HepG2 (cell line): Measurements from ENCODE around the gene UBE2D3. TPM values are rescaled to one million over a fixed set of nuclear protein-coding genes. Genes with fewer than 3 reads are reported as not detected.

ENCODE experiments used
- ARID5B ChIP-seq: IDR thresholded peaks from 2 replicates; pipeline ENCODE4 v1.4.0; 2020; ENCODE audit warnings: mild to moderate bottlenecking, missing genetic modification reagents
- CC2D1A ChIP-seq: sonication (generic); formaldehyde crosslinking; IDR thresholded peaks from 2 replicates; pipeline ENCODE4 v1.8.1; 2023; ENCODE audit warnings: mild to moderate bottlenecking, missing genetic modification reagents
- CREB1 ChIP-seq, 2 experiments: fragments of 450-650 bp in 1 of 2; IDR thresholded peaks; 2 replicates each; pipeline ENCODE4 v1.6.1; 2016 to 2017; ENCODE audit warnings: control low read depth in 1 of 2, mild to moderate bottlenecking in 1 of 2, missing compliant biosample characterization in 1 of 2, missing genetic modification characterization in 1 of 2
- FOSL2 ChIP-seq: sonication (generic); formaldehyde crosslinking; IDR thresholded peaks from 2 replicates; pipeline ENCODE4 v1.4.0; 2020; ENCODE audit warnings: missing genetic modification reagents
- HCFC1 ChIP-seq: fragments of 150-350 bp; IDR thresholded peaks from 2 replicates; pipeline ENCODE4 v1.6.1; 2014; ENCODE audit warnings: low read depth, low read length
- MAFF ChIP-seq: IDR thresholded peaks from 2 replicates; pipeline ENCODE4 v1.6.1; 2011; ENCODE audit warnings: low read depth, low read length, improper control_type of control experiment
- MAFK ChIP-seq, 2 experiments: IDR thresholded peaks in 1 of 2; conservative IDR thresholded peaks in 1 of 2; 2 replicates each; pipeline ENCODE4 v1.6.1; 2011; ENCODE audit warnings: improper control_type of control experiment in 2 of 2, low read length in 2 of 2
- NR2C2 ChIP-seq: sonication (generic); formaldehyde crosslinking; IDR thresholded peaks from 2 replicates; pipeline ENCODE4 v1.4.0; 2020; ENCODE audit warnings: missing genetic modification reagents, mild to moderate bottlenecking, moderate library complexity, borderline replicate concordance
- NR2F1 ChIP-seq, 2 experiments: fragments of 450-650 bp in 1 of 2; formaldehyde crosslinking in 1 of 2; IDR thresholded peaks; 2 replicates each; pipeline versions ENCODE4 v1.5.0 to v1.6.1; 2016 to 2020; ENCODE audit warnings: mild to moderate bottlenecking in 1 of 2, missing compliant biosample characterization in 1 of 2, missing genetic modification reagents in 1 of 2, moderate library complexity in 1 of 2
- PLRG1 ChIP-seq: fragments of 450-650 bp; conservative IDR thresholded peaks from 2 replicates; pipeline ENCODE4 v1.6.1; 2016
- TFDP1 ChIP-seq: IDR thresholded peaks from 2 replicates; pipeline ENCODE4 v1.6.1; 2016; ENCODE audit warnings: missing compliant biosample characterization, missing genetic modification reagents, borderline replicate concordance
- ZMYM3 ChIP-seq: sonication (generic); formaldehyde crosslinking; IDR thresholded peaks from 2 replicates; pipeline ENCODE4 v1.5.1; 2020; ENCODE audit warnings: mild to moderate bottlenecking, missing genetic modification reagents
- ZNF879 ChIP-seq: sonication (generic); formaldehyde crosslinking; IDR thresholded peaks from 2 replicates; pipeline ENCODE4 v1.8.1; 2023; ENCODE audit warnings: missing genetic modification reagents
- polyA plus RNA-seq, 8 experiments: library from polyadenylated mRNA; depleted of rRNA in 3 of 8; stranded (reverse) in 7 of 8; unstranded in 1 of 8; fragments of >200 nt; fragmentation: Illumina TruSeq in 4 of 8; extraction: Trizol in 4 of 8; gene quantifications; 2 replicates each; pipeline versions ENCODE4 v1.2.1 to v1.2.3, GENCODE V29; 2011 to 2016; ENCODE audit warnings: low read depth in 4 of 8, missing spikeins in 1 of 8, mixed read lengths in 1 of 8; ENCODE audit not compliant: insufficient read depth in 1 of 8
- total RNA-seq, 5 experiments: library from RNA; depleted of rRNA; stranded (reverse); fragments of >200 nt; fragmentation: Illumina TruSeq; extraction: Trizol; gene quantifications; 2 replicates each; pipeline ENCODE4 v1.2.3, GENCODE V29; 2016; ENCODE audit warnings: low read depth in 1 of 5

Gene UBE2D3
- total and polyA plus RNA-seq, 2 of the 13 experiments (the other 11 are each of a cell fraction or from before 2014, with no cell fraction given): 224 to 293 TPM

DNA sequence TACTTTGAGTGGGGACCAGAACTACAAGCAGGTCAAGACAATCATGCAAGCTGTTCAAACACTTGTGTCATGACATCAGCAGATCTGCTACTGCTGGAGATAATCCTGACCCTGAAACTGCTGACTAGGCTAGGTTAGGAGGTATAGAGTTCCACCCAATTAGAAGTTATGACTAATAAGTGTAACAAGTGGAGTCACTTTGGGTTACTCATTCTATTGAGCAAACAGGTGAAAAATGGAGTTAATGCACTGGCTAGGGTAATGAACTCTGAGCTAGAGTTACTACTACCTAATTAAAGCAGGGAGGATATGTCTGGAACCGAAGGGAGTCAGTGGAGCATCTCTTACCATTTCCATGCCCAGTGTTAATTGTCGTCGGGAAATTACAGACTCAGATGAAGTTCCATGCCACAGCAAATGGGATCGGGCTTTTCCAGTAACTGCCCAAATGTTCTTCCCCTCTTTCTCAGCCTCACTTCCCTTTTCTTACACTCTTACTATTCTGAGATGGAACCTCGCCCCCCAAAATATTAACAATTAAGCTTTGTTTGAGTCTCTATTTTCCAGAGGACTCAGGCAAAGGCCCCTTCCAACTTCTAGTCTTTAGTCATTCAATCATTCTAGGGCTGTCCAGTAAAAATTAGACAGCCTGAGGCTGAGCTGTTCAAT lies 46.7 kb downstream of the UBE2D3 start (continued):
- peak; percentile 100 for TF ChIP-seq MAFF
- no peak for TF ChIP-seq TFDP1
- TF ChIP-seq MAFK (conservative IDR thresholded peaks at IDR 0.05 in 1 of 2, IDR thresholded peaks at IDR 0.05 in 1 of 2; ENCODE audit: low read length in 2 of 2): peak; percentile 100
- TF ChIP-seq PLRG1: no peak
- TF ChIP-seq CREB1 (IDR thresholded peaks at IDR 0.05): peak; percentile 57
- TF ChIP-seq CREB1 (CRISPR knock-in tag; IDR thresholded peaks at IDR 0.05): no peak
- no peak for TF ChIP-seq ZNF879
- 0 out of 2 replicates have a peak, but pooled peaks have one; percentile 20 for TF ChIP-seq ARID5B
- no peak for TF ChIP-seq HCFC1
- peak in 1 of 2 experiments; percentile 54; a peak in 1 of 4 replicates for TF ChIP-seq NR2F1 (CRISPR knock-in tag; IDR thresholded peaks at IDR 0.05)
- TF ChIP-seq NR2C2: peak; percentile 34; the same call in 1 of the 2 replicates
- TF ChIP-seq CC2D1A (CRISPR knock-in tag): no peak
- peak; percentile 73 for TF ChIP-seq FOSL2 (CRISPR knock-in tag)
- TF ChIP-seq ZMYM3 (CRISPR knock-in tag): no peak
